Gastrocnemius medialis (tissue), 4 donors: ENCODE data around the gene GTF3C5.

Source experiments
- CTCF ChIP-seq, 5 experiments: fragments of 450-650 bp in 3 of 5; fragments of 200-600 bp in 2 of 5; sonication (generic) in 2 of 5; IDR thresholded peaks in 4 of 5; conservative IDR thresholded peaks in 1 of 5; 1 replicate in 4 of 5; 2 replicates in 1 of 5; pipeline ENCODE4 v1.5.1; 2016 to 2019; ENCODE audit warnings: antibody characterized with exemption in 5 of 5, mild to moderate bottlenecking in 3 of 5, moderate library complexity in 3 of 5
- POLR2A ChIP-seq, 2 donors: fragments of 450-650 bp; IDR thresholded peaks; one replicate each; pipeline ENCODE4 v1.6.1; 2017; ENCODE audit warnings: antibody characterized with exemption in 2 of 2, mild to moderate bottlenecking in 2 of 2, moderate library complexity in 2 of 2

- no peak for TF ChIP-seq CTCF (IDR thresholded peaks at IDR 0.05 in 4 of 5, conservative IDR thresholded peaks at IDR 0.05 in 1 of 5)
- no peak for TF ChIP-seq POLR2A (IDR thresholded peaks at IDR 0.05)
Observed at GRCh38 chr9:132993511-132993939, 37.3 kb upstream of the GTF3C5 start.
